OCI-LY3 (cell line): Measurements from ENCODE around the gene AP3S1.
"Not testable (repeated sequence)": the region's sequence is repeated elsewhere in the genome, so short reads cannot be mapped to it uniquely, and the experiment has no call there.

Experiments used
- H2AFZ ChIP-seq: fragments of 200-600, 300-600 bp; shearing (Covaris generic); 2 replicates; pipeline ENCODE4 v1.6.0; 2014; ENCODE audit warnings: antibody characterized with exemption, low read depth, low read length
- H3K27ac ChIP-seq: fragments of 200-600, 300-600 bp; sonication (generic); 2 replicates; pipeline ENCODE4 v1.5.1; 2014; ENCODE audit warnings: mild to moderate bottlenecking, low read length, moderate library complexity, mixed read lengths
- H3K27me3 ChIP-seq: fragments of 200-600, 300-600 bp; sonication (generic); 2 replicates; pipeline ENCODE4 v1.6.1; 2014; ENCODE audit warnings: low read depth, low read length, mixed read lengths
- H3K36me3 ChIP-seq: fragments of 200-600, 300-600 bp; sonication (generic); replicated peaks from 2 replicates; pipeline ENCODE3; 2014; ENCODE audit warnings: low read depth, low read length, mixed read lengths
- H3K4me1 ChIP-seq: fragments of 300-600, 200-600 bp; sonication (generic); 2 replicates; pipeline ENCODE4 v1.6.1; 2014; ENCODE audit warnings: low read length, mixed read lengths
- H3K4me2 ChIP-seq: fragments of 200-600, 300-600 bp; sonication (generic); 2 replicates; pipeline ENCODE4 v1.6.1; 2014; ENCODE audit warnings: low read length, mixed read lengths
- H3K4me3 ChIP-seq: fragments of 300-600, 200-600 bp; sonication (generic); 2 replicates; pipeline ENCODE4 v1.5.1; 2014; ENCODE audit warnings: antibody characterized with exemption, mild to moderate bottlenecking, low read length, moderate library complexity
- H3K79me2 ChIP-seq: fragments of 300-600, 200-600 bp; shearing (Covaris generic); 2 replicates; pipeline ENCODE4 v1.6.1; 2014; ENCODE audit warnings: mild to moderate bottlenecking, low read length, mixed read lengths
- H3K9ac ChIP-seq: fragments of 300-600, 200-600 bp; shearing (Covaris generic); 2 replicates; pipeline ENCODE4 v1.6.0; 2014; ENCODE audit warnings: mild to moderate bottlenecking, low read length, moderate library complexity
- H3K9me3 ChIP-seq: fragments of 200-600, 300-600 bp; shearing (Covaris generic); 2 replicates; pipeline ENCODE4 v1.6.1; 2014; ENCODE audit warnings: low read length, mixed read lengths; ENCODE audit not compliant: insufficient read depth
- H4K20me1 ChIP-seq: fragments of 200-600, 300-600 bp; sonication (generic); 2 replicates; pipeline ENCODE4 v1.6.1; 2016; ENCODE audit warnings: low read length, mixed read lengths; ENCODE audit not compliant: insufficient read depth
- EZH2phosphoT487 ChIP-seq: fragments of 200-600 bp; shearing (Covaris generic); IDR thresholded peaks from 2 replicates; pipeline ENCODE4 v1.6.1; 2018; ENCODE audit warnings: antibody characterized with exemption, mixed run types, low read depth
- TF ChIP-seq, protein P1 (sequence below): fragments of 200-600, 300-600 bp; sonication (generic); IDR thresholded peaks from 2 replicates; pipeline ENCODE4 v1.5.1; 2014; ENCODE audit warnings: antibody characterized with exemption, low read length, low read depth

The AP3S1 gene

GRCh38 chr5:115807654-115808052, 34.1 kb upstream of the AP3S1 start:
- Histone ChIP-seq H3K27me3 (no peaks in the 10 kb centered on the region; the same call in 1 of the 2 replicates), H3K9me3 (no peaks in the 10 kb centered on the region), H3K27ac (no peak overlapping the region), H4K20me1 (no peaks in the 10 kb centered on the region), H2AFZ (no peak overlapping the region), H3K79me2 (no peaks in the 10 kb centered on the region), H3K4me2 (no peak overlapping the region), H3K4me1 (no peaks in the 10 kb centered on the region), H3K36me3 (no peaks in the 10 kb centered on the region), H3K9ac (no peak overlapping the region), H3K4me3 (no peak overlapping the region)
- TF ChIP-seq EZH2phosphoT487 = no peak
- TF ChIP-seq, protein P1, sequence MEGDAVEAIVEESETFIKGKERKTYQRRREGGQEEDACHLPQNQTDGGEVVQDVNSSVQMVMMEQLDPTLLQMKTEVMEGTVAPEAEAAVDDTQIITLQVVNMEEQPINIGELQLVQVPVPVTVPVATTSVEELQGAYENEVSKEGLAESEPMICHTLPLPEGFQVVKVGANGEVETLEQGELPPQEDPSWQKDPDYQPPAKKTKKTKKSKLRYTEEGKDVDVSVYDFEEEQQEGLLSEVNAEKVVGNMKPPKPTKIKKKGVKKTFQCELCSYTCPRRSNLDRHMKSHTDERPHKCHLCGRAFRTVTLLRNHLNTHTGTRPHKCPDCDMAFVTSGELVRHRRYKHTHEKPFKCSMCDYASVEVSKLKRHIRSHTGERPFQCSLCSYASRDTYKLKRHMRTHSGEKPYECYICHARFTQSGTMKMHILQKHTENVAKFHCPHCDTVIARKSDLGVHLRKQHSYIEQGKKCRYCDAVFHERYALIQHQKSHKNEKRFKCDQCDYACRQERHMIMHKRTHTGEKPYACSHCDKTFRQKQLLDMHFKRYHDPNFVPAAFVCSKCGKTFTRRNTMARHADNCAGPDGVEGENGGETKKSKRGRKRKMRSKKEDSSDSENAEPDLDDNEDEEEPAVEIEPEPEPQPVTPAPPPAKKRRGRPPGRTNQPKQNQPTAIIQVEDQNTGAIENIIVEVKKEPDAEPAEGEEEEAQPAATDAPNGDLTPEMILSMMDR = no peak

GRCh38 chr5:115808066-115808465, 33.7 kb upstream of the AP3S1 start:
- not testable (repeated sequence) for H3K36me3 ChIP-seq

GRCh38 chr5:115809946-115810345, 31.8 kb upstream of the AP3S1 start:
- TF ChIP-seq, protein P1 = no peak
- TF ChIP-seq EZH2phosphoT487 = no peak

More at GRCh38 chr5:115808066-115808465, 33.7 kb upstream of the AP3S1 start:
- H3K27me3 ChIP-seq, H3K4me2 ChIP-seq, H4K20me1 ChIP-seq, H3K27ac ChIP-seq, H3K4me3 ChIP-seq, H3K9me3 ChIP-seq, H2AFZ ChIP-seq, H3K9ac ChIP-seq, H3K4me1 ChIP-seq, H3K79me2 ChIP-seq: not testable (repeated sequence)

GRCh38 chr5:115810761-115811160, 31.0 kb upstream of the AP3S1 start:
- no peak overlapping the region for H3K27ac ChIP-seq
- TF ChIP-seq, protein P1 = no peak
- no peak for TF ChIP-seq EZH2phosphoT487
- no peaks in the 10 kb centered on the region for H4K20me1 ChIP-seq
- H3K79me2 ChIP-seq = no peaks in the 10 kb centered on the region
- H3K4me1 ChIP-seq = no peaks in the 10 kb centered on the region
- no peak overlapping the region for H3K4me2 ChIP-seq
- H2AFZ ChIP-seq = no peak overlapping the region
- no peaks in the 10 kb centered on the region for H3K9me3 ChIP-seq
- peaks cover 10% of the 10 kb centered on the region; the same call in 1 of the 2 replicates for H3K27me3 ChIP-seq
- H3K36me3 ChIP-seq = no peaks in the 10 kb centered on the region
- H3K4me3 ChIP-seq = no peak overlapping the region
- no peak overlapping the region for H3K9ac ChIP-seq

More at GRCh38 chr5:115809946-115810345, 31.8 kb upstream of the AP3S1 start:
- no peak overlapping the region for H3K9ac ChIP-seq
- no peak overlapping the region for H2AFZ ChIP-seq
- no peaks in the 10 kb centered on the region for H3K4me1 ChIP-seq
- H3K27ac ChIP-seq = no peak overlapping the region
- no peaks in the 10 kb centered on the region for H4K20me1 ChIP-seq
- no peak overlapping the region for H3K4me2 ChIP-seq
- H3K27me3 ChIP-seq = peaks cover 10% of the 10 kb centered on the region; the same call in 1 of the 2 replicates
- no peak overlapping the region for H3K4me3 ChIP-seq
- H3K9me3 ChIP-seq = no peaks in the 10 kb centered on the region
- no peaks in the 10 kb centered on the region for H3K79me2 ChIP-seq
- no peaks in the 10 kb centered on the region for H3K36me3 ChIP-seq

GRCh38 chr5:115811406-115811805, 30.3 kb upstream of the AP3S1 start:
- Histone ChIP-seq H3K4me1 (no peaks in the 10 kb centered on the region), H4K20me1 (no peaks in the 10 kb centered on the region), H3K9me3 (no peaks in the 10 kb centered on the region), H3K4me2 (no peak overlapping the region), H3K9ac (no peak overlapping the region), H3K27me3 (peaks cover 10% of the 10 kb centered on the region; the same call in 1 of the 2 replicates), H3K4me3 (no peak overlapping the region), H3K79me2 (no peaks in the 10 kb centered on the region), H3K27ac (no peak overlapping the region), H2AFZ (no peak overlapping the region), H3K36me3 (no peaks in the 10 kb centered on the region)
- TF ChIP-seq, protein P1 = no peak
- no peak for TF ChIP-seq EZH2phosphoT487
